Epithelial cell of proximal tubule (primary cell): Measurements from ENCODE around the gene ATG9B. TPM values are rescaled to one million over a fixed set of nuclear protein-coding genes. Genes with fewer than 3 reads are reported as not detected.

ENCODE experiments used
- DNase-seq: peaks from one replicate; pipeline ENCODE4 v3.0.0-alpha.2; 2011; ENCODE audit warnings: low read depth
- H3K4me3 ChIP-seq: 2 replicates; pipeline ENCODE4 v1.5.1; 2011; ENCODE audit warnings: low read depth, mild to moderate bottlenecking, low read length
- total RNA-seq: library from RNA; depleted of rRNA; stranded (reverse); fragments of >200 nt; gene quantifications from 2 replicates; pipeline ENCODE4 v1.2.3, GENCODE V29; 2015
- TF ChIP-seq, protein P1 (sequence below): conservative IDR thresholded peaks from 2 replicates; pipeline ENCODE4 v1.5.1; 2012; ENCODE audit warnings: low read depth, mild to moderate bottlenecking, low read length

The ATG9B gene
- total RNA-seq, 1 donor from 2014 or later, result 1.1 TPM

DNA sequence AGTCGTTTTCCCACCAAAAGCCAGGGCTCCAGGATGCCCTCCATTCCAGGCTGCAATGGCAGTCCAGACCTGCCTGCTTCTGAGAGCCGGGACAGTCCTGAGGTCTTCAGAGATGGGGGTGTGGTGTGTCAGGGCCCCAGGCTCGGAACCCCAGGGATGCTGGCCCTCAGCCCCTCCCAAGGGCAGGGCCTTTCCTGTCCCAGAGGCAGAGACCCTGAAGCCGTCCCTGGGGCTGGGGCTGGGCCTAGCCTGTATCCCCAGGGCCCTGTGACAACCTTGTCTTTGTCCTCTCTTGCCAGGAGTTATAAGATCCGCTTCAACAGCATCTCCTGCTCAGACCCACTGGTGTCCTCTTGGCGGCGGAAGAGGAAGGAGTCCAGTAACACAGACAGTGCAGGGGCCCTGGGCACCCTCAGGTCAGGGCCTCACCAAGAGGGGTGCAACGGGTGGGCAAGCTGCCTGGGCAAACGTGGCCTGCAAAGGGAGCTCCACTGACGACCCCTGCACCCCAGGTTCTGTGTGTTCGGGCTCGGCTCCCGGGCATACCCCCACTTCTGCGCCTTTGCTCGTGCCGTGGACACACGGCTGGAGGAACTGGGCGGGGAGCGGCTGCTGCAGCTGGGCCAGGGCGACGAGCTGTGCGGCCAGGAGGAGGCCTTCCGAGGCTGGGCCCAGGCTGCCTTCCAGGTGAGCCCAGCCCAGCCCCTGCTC, 17.5 kb downstream of the ATG9B start:
- no peak for DNase-seq
- TF ChIP-seq, protein P1, sequence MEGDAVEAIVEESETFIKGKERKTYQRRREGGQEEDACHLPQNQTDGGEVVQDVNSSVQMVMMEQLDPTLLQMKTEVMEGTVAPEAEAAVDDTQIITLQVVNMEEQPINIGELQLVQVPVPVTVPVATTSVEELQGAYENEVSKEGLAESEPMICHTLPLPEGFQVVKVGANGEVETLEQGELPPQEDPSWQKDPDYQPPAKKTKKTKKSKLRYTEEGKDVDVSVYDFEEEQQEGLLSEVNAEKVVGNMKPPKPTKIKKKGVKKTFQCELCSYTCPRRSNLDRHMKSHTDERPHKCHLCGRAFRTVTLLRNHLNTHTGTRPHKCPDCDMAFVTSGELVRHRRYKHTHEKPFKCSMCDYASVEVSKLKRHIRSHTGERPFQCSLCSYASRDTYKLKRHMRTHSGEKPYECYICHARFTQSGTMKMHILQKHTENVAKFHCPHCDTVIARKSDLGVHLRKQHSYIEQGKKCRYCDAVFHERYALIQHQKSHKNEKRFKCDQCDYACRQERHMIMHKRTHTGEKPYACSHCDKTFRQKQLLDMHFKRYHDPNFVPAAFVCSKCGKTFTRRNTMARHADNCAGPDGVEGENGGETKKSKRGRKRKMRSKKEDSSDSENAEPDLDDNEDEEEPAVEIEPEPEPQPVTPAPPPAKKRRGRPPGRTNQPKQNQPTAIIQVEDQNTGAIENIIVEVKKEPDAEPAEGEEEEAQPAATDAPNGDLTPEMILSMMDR, result no peak
- H3K4me3 ChIP-seq, result no peak overlapping the region

DNA sequence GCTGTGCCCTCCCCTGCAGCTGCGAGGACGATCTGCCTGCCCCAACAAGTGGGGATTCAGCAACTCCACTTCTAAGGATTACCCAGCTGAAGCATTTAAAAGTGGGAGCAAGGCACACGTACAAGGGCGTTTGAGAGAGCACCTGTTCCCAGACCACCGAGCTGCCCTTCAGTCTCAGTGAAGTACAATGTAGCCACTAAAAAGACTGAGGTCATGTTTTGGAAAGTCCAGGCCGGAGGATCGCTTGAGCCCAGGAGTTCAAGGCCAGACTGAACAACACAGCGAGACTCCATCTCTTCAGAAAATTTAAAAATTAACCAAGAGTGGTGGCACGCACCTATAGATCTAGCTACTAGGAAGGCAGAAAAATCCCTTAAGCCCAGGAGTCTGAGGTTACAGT, 18.7 kb downstream of the ATG9B start:
- no peak overlapping the region for H3K4me3 ChIP-seq
- no peak for DNase-seq

GRCh38 chr7:151003572-151003971, 20.7 kb downstream of the ATG9B start:
- H3K4me3 ChIP-seq, result no peak overlapping the region
- no peak for DNase-seq
- TF ChIP-seq, protein P1, result no peak

More for the DNA sequence above, 18.7 kb downstream of the ATG9B start:
- TF ChIP-seq, protein P1, result no peak

DNA sequence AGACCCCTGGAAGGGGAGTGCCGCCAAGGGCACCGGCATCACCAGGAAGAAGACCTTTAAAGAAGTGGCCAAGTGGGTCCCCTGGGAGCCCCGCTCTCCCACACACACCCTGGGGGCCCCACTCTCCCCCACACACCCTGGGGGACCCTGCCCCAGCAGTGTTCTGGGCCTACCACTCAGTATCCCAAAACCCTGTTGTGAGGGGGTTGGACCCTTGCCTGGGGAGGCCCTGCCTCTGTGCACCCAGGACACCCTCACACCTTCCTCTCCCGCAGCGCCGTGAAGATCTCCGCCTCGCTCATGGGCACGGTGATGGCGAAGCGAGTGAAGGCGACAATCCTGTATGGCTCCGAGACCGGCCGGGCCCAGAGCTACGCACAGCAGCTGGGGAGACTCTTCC, 22.7 kb downstream of the ATG9B start:
- TF ChIP-seq, protein P1, result no peak
- no peak overlapping the region for H3K4me3 ChIP-seq
- DNase-seq, result no peak

DNA sequence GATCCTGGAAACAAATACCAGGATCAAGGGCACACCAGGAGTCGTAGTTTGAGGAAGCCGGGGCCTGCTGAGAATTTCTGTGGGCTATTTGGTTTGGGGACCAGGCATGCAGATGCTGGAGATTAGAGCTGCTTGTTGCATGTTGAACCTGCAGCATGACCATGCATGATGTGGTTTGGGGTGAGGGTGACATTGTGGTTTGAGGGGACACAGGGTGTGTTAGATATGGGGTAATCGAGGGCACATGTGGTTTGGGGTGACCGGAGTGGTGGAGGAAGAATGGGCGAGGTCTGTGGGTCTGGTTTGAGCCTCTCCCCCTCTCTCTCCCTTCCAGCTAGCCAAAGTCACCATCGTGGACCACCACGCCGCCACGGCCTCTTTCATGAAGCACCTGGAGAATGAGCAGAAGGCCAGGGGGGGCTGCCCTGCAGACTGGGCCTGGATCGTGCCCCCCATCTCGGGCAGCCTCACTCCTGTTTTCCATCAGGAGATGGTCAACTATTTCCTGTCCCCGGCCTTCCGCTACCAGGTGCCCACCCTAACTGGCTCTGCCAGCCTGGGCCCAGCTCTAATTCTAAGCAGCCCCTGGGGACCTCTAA, 23.3 kb downstream of the ATG9B start:
- TF ChIP-seq, protein P1, result no peak
- no peak for DNase-seq
- no peak overlapping the region for H3K4me3 ChIP-seq

GRCh38 chr7:150999497-151000230, 24.6 kb downstream of the ATG9B start:
- no peak overlapping the region for H3K4me3 ChIP-seq
- TF ChIP-seq, protein P1, result no peak
- no peak for DNase-seq
